HEK293 (cell line): ENCODE results near the gene DHFR.
A peak's percentile ranks its signal among the peaks of the same experiment; 100 is the strongest.

Experiments
- CTCF ChIP-seq: fragments of 450-650 bp; formaldehyde crosslinking; IDR thresholded peaks from 2 replicates; pipeline ENCODE4 v1.5.1; 2016; ENCODE audit warnings: missing biosample characterization, missing genetic modification characterization
- REST ChIP-seq: fragments of 450-650 bp; formaldehyde crosslinking; IDR thresholded peaks from 2 replicates; pipeline ENCODE4 v1.5.1; 2016; ENCODE audit warnings: missing biosample characterization, missing genetic modification characterization
- TCF7L2 ChIP-seq: IDR thresholded peaks from 2 replicates; pipeline ENCODE4 v1.6.1; 2011; ENCODE audit warnings: low read depth, mild to moderate bottlenecking, inconsistent platforms, low read length, moderate library complexity, borderline replicate concordance
- ZBTB8A ChIP-seq: fragments of 450-650 bp; formaldehyde crosslinking; IDR thresholded peaks from 2 replicates; pipeline ENCODE4 v1.5.1; 2016; ENCODE audit warnings: missing biosample characterization, missing genetic modification characterization
- ZEB2 ChIP-seq: fragments of 450-650 bp; formaldehyde crosslinking; IDR thresholded peaks from 2 replicates; pipeline ENCODE4 v1.5.1; 2016; ENCODE audit warnings: missing biosample characterization, missing genetic modification characterization

- peak; percentile 40; the same call in 1 of the 2 replicates for TF ChIP-seq CTCF (tag by site-specific recombination)
- TF ChIP-seq ZEB2 (tag by site-specific recombination): no peak
- no peak for TF ChIP-seq REST (tag by site-specific recombination)
- TF ChIP-seq TCF7L2: no peak
- no peak for TF ChIP-seq ZBTB8A (tag by site-specific recombination)
These were observed 17.5 kb upstream of the DHFR start for GRCh38 chr5:80672140-80672736.
